Hematopoietic multipotent progenitor cell treated with erythropoietin and hydrocortisone succinate and interleukin-3 and kit ligand, for 4 days (in vitro differentiated cells): ENCODE results near the gene STEAP3.
"Not testable (repeated sequence)": the region's sequence is repeated elsewhere in the genome, so short reads cannot be mapped to it uniquely, and the experiment has no call there.

ENCODE experiments used
- DNase-seq: peaks from one replicate; pipeline ENCODE4 v3.0.0-alpha.2; 2015

STEAP3 gene

GRCh38 chr2:119264781-119265692, 41.4 kb downstream of the STEAP3 start:
- DNase-seq: peak; percentile 73

- no peak for DNase-seq
Measured at GRCh38 chr2:119265693-119266066, 42.0 kb downstream of the STEAP3 start.

GRCh38 chr2:119266091-119266589, 42.5 kb downstream of the STEAP3 start:
- no peak for DNase-seq

GRCh38 chr2:119267604-119268003, 44.0 kb downstream of the STEAP3 start:
- peak; percentile 33 for DNase-seq

GRCh38 chr2:119276864-119277263, 53.2 kb downstream of the STEAP3 start:
- no peak for DNase-seq

- not testable (repeated sequence) for DNase-seq
Measured at GRCh38 chr2:119278385-119278784, 54.8 kb downstream of the STEAP3 start.

GRCh38 chr2:119278946-119279345, 55.3 kb downstream of the STEAP3 start:
- DNase-seq: no peak

GRCh38 chr2:119279666-119280065, 56.0 kb downstream of the STEAP3 start:
- no peak for DNase-seq

GRCh38 chr2:119280680-119281079, 57.0 kb downstream of the STEAP3 start:
- no peak for DNase-seq

GRCh38 chr2:119282146-119282995, 58.7 kb downstream of the STEAP3 start:
- peak; percentile 43 for DNase-seq

GRCh38 chr2:119282996-119283511, 59.4 kb downstream of the STEAP3 start:
- no peak for DNase-seq

GRCh38 chr2:119283873-119284331, 60.3 kb downstream of the STEAP3 start:
- no peak for DNase-seq

GRCh38 chr2:119286661-119287060, 63.0 kb downstream of the STEAP3 start:
- no peak for DNase-seq

GRCh38 chr2:119288576-119288975, 64.9 kb downstream of the STEAP3 start:
- no peak for DNase-seq

GRCh38 chr2:119289093-119289492, 65.5 kb downstream of the STEAP3 start:
- DNase-seq: peak; percentile 27

- DNase-seq: peak; percentile 27
Measured at GRCh38 chr2:119289642-119290041, 66.0 kb downstream of the STEAP3 start.

- DNase-seq: peak; percentile 59
Measured at GRCh38 chr2:119290859-119291587, 67.4 kb downstream of the STEAP3 start.

GRCh38 chr2:119291588-119292167, 68.0 kb downstream of the STEAP3 start:
- DNase-seq: no peak

GRCh38 chr2:119292226-119292625, 68.6 kb downstream of the STEAP3 start:
- peak; percentile 54 for DNase-seq

- no peak for DNase-seq
Measured at GRCh38 chr2:119293254-119293653, 69.6 kb downstream of the STEAP3 start.

GRCh38 chr2:119293900-119294299, 70.3 kb downstream of the STEAP3 start:
- DNase-seq: no peak

GRCh38 chr2:119294671-119295070, 71.0 kb downstream of the STEAP3 start:
- no peak for DNase-seq
